Ramos (cell line): ENCODE measurements around the gene FGD2.

Experiments used
- in situ Hi-C: fragments of 300-500 bp; cut with MboI; formaldehyde crosslinking; loops from one replicate; pipeline ENCODE4 v1.14.3; 2022; ENCODE audit warnings: low sequenced_read_pairs; ENCODE audit not compliant: unreplicated experiment

FGD2 gene, protein sequence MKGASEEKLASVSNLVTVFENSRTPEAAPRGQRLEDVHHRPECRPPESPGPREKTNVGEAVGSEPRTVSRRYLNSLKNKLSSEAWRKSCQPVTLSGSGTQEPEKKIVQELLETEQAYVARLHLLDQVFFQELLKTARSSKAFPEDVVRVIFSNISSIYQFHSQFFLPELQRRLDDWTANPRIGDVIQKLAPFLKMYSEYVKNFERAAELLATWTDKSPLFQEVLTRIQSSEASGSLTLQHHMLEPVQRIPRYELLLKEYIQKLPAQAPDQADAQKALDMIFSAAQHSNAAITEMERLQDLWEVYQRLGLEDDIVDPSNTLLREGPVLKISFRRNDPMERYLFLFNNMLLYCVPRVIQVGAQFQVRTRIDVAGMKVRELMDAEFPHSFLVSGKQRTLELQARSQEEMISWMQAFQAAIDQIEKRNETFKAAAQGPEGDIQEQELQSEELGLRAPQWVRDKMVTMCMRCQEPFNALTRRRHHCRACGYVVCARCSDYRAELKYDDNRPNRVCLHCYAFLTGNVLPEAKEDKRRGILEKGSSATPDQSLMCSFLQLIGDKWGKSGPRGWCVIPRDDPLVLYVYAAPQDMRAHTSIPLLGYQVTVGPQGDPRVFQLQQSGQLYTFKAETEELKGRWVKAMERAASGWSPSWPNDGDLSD

DNA sequence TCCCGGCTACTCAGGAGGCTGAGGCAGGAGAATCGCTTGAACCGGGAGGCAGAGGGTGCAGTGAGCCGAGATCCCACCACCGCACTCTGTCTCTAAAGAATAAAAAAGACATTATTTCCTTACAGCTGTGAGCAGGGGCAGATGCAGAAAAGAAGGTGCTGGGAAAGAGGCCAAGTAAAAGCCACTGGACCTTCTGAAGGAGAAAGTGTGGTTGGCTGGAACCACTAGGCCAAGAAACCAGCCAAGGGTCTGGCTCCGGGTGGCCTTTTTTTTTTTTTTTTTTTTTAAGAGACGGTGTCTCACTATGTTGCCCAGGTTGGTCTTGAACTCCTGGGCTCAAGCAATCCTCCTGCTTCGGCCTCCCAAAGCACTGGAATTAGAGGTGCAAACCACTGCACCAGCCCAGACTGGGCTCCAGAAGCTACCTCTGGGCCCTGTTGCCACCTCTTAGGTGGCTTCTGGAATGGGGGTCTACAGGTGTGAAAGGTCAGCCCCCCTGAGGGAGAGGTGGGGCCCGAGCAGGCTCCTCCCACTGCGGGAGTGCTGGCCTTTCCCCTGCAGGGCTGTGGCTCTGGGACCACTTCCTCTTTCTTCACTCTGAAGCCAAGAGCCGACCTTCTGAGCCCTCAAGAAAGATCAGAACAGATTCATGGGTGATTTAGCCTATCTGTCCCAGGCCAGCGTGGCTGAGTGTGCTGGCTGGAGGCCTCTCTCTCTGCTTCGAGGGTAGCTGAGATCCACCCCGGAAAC lies at the start of gene FGD2:
FGD2 (plus strand) TSS at position 595 of the 750 bp plus-strand sequence. CDS start 163 bp downstream, outside the sequence.
- in situ Hi-C loops = no loop called here

DNA sequence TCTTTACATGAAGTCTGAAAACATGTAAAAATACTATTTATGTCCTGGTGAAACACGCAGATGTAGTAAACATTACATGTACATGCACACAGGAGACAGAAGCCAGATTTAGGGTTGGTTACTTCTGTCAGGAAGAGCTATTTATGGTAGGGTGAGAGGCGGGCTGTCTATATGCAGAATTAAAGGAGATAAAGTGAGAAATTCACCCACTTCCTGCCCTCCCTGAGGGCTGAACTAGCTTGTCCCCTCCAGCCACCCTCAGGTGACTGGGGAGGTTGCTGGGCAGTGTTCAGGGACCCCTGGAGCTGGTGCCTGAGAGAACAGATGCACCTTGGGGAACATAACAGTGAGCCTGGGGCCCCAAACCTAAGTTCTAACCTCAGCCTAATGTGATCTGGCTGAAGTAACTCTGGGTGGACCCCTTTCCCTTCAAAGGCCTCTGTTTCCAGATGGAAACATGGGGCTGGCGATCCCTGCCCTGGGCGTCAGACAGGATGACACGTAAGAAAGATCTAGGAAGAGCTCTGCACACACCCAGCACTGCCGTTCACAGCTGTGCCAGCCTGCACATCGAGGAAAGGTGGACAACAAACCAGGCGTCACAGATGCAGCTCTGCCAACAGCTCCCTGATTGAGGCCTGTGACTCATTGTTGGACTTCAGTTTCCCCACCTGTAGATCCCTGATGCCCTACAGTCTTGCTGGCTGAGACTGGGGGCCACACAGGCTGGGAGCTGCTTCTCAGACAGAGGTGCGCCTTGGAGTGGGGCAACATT lies 49.6 kb upstream of the FGD2 start:
- in situ Hi-C loops = no loop called here

DNA sequence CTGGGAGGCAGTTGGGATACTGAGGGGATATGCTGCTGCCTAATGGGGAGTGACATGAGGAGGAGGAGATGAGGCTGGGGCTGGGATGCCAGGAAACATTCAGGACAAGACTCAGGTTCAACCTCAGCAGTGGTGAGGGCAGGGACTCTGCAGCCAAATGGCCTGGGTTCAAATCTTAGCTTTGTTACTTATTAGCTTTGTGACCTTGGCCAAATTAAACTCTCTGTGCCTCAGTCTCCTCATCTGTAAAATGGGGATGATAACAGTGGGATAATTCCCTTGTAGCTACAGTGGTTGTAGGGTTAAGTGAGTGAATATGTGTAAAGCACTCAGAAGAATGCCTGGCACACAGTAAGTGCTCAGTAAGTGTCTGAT lies 49.0 kb upstream of the FGD2 start:
- in situ Hi-C loops = no loop called here

DNA sequence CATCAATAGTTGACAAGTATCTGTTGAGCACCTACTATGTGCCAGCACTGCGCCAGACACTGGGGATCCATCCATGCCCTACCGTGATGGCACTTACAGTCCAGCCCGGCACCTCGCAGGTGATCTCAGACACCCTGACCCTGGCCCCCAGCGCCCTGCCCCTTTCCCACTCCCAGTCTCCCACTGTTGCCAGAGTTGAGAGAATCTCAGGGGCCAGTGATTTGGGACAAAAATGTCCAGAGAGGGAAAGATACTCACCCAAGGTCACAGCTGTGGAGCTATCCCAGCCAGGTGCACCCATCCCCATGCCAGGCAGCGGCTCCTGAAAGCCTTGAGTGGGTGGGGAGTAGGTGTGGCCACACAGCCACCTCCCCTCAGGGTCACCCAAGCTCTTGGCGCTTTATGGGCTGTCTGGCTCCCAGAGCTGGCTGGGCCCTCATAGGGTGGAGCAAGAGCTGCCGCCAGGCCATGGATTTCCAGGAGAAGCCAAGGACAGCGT lies 47.6 kb upstream of the FGD2 start:
- in situ Hi-C loops = no loop called here

- in situ Hi-C loops = no loop called here
These were observed 46.5 kb upstream of the FGD2 start for GRCh38 chr6:36958775-36959554.

GRCh38 chr6:36959555-36960250 lies 45.8 kb upstream of the FGD2 start:
- in situ Hi-C loops = no loop called here

GRCh38 chr6:36961441-36962435 lies 43.7 kb upstream of the FGD2 start:
- in situ Hi-C loops = no loop called here

GRCh38 chr6:36962874-36963273 lies 42.6 kb upstream of the FGD2 start:
- in situ Hi-C loops = no loop called here

DNA sequence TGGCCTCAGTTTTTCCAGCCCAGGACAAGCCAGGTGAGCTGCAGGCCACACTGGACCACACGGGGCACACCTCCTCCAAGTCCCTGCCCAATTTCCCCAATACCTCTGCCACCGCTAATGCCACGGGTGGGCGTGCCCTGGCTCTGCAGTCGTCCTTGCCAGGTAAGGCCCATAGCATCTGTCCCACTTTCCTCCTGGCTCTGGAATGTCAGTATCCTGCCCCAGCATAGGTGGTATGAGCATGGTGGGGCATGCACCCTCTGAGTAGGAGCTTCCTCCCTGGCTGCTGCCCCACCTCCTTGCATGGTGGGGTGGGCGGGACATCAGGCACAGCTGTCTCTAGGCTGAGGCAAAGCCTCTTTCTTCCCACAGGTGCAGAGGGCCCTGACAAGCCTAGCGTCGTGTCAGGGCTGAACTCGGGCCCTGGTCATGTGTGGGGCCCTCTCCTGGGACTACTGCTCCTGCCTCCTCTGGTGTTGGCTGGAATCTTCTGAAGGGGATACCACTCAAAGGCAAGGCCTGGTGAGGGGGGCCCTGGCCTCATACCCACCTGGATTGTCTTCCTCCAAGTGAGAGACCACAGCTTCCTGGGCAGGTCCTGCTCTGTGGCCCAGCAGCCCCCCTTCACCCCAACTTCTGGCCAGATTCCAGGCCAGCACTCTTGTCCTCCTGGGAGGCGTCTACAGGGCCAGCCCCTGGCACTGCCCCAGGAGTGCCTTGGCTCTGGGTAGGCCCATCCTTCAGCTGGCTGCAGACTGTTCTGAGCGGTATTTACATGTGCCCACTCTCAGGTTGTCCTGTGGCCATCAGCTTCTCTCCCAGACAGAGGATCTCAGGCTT lies 41.8 kb upstream of the FGD2 start:
- in situ Hi-C loops = no loop called here

- in situ Hi-C loops = no loop called here
These were observed 41.1 kb upstream of the FGD2 start for GRCh38 chr6:36964349-36964748.

DNA sequence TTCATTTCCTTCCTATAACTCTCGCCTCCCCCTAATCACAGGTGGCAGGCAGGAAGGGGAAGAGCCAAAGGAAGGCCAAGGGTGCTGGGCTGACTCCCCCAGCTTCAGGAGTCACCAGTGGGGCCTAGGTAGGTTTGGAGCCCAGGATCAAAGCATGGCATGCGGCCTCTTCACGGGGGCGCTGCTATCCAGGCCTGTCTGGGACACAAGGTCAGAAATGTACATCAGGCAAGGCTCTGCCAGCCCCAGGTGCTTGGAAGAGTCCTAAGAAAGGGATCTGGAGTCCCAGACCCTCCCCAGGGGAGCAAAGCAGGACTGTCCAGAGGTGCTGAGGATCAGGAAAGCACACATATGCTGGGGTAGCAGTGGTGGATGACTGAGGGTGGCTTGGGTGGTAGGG lies 40.5 kb upstream of the FGD2 start:
- in situ Hi-C loops = no loop called here

DNA sequence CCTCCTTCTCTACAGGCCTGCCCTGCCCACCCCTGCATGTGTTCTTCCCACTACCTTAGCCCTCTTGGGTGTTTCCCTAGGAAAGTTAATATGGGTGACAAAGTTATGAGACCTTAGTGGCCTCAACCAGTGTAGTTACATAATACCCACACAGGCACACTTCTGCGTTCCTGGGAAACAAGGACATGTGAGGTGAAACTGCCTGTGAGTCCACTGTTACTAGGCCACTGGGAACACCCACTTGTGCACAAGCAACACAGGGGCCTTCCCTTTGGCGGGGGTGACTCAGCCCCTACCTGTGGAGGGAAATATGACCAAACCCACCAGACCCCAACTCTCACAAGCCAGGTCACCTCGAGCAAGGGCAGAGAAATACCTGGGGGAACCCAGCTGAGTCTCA lies 38.2 kb upstream of the FGD2 start:
- in situ Hi-C loops = no loop called here

DNA sequence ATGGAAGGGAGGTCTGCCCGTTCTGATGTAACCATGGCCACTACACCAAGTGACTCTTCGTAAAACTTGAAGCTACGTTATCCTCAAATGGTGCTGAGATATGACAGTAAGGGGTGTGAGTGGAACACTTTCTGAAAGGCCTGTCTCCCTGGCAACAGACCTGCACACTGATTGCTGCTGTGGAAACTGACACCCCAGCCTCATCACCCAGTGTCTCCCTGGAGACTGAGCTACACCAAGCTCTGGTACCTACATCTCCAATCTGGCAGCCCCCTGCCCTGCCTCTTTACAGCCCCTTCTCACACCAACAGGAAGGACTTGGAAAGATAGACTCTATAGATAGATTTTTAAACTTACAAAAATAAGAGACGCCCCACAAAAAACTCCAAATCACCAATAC lies 37.7 kb upstream of the FGD2 start:
- in situ Hi-C loops = no loop called here

DNA sequence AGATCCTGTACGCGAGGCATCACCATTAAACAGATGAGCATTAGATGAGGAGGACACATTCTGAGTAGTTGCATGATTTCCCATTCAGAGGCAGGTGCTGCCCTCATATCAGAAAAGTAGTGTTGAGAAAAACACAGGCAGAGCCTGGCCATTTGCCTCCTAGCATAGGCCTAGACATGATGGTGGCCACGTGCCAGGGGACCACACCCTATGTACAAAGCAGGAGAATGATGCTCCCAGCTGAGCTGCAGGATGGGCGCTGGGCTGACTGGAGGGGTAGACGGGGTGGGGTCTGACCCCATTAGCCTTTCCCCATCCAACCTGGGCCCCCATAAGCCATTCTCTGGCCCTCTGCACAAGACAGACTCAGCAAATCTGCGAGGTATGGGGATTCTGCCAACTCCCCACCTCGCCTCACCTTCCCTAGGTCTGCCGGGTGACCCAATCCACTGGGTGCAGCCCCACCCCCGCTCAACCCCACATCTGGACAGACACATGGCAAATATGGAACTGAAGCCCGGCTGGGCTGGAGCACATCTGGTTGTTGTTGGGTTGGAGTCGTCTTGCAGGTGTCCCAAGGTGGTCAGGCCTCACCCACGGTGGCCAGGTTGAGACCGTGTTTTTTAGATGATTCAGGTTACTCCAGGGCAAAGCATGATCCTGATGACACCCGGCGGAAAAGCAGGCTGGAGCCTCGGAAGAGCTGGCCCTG lies 37.0 kb upstream of the FGD2 start:
- in situ Hi-C loops = no loop called here

- in situ Hi-C loops = no loop called here
These were observed 36.2 kb upstream of the FGD2 start for GRCh38 chr6:36969240-36969691.
